ENCODE measurements around the gene DPP10.

Gene DPP10

DNA sequence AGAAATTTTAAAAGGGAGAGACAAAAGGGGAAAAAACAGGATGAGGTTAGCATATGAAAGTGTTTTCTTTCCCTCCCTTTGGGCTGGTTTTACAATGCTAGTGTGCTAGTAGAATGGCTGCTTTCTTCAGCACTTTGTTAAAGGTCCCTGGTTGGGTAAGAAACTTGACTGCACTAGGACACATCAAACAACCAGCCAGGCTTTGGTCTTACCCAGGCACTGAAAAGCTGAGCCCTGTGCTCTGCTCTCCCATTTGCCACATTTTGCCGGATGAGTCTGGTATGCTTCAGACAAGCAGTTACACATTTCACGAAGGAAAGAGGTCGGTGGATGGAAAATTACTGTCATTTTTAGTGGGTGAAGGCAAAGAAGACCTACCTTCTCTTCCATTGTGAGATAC is 242.0 kb downstream of the DPP10 start:
- Histone ChIP-seq H3K4me3 (ENCODE audit: low read depth in 1 of 2, low read length in 2 of 2) (no peak overlapping the region), H3K4me1 (ENCODE audit: insufficient read depth, low read length) (no peaks in the 10 kb centered on the region), H3K9ac (ENCODE audit: low read length) (no peak overlapping the region), H3K36me3 (ENCODE audit: insufficient read depth, low read length) (no peaks in the 10 kb centered on the region), H3K27me3 (ENCODE audit: control insufficient read depth in 1 of 2, insufficient read depth in 2 of 2, low read length in 2 of 2) (no peaks in the 10 kb centered on the region), H3K9me3 (ENCODE audit: low read length) (no peaks in the 10 kb centered on the region), H3K27ac (ENCODE audit: low read depth, low read length) (no peak overlapping the region)

DNA sequence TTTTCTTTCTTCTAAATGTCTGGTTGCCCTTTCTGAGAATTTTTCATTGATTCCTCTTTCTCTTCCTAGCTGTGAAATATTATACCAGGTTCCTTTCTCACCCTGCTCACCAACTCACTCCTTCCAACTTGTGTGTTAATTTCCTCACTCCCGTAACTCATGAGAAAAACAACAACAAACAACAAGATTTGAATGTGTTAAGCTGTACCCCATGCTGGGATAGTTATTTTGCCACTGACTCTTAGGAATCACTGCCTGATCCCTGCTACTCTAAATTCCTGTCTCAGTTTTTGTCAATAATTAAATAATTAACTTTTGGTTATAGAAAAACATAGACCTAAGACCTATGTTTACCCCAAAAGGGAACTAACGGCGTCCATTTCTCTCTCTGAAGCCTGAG is 242.7 kb downstream of the DPP10 start:
- Histone ChIP-seq H3K36me3 (ENCODE audit: insufficient read depth, low read length) (no peaks in the 10 kb centered on the region), H3K4me1 (ENCODE audit: insufficient read depth, low read length) (no peaks in the 10 kb centered on the region), H3K27ac (ENCODE audit: low read depth, low read length) (no peak overlapping the region), H3K4me3 (ENCODE audit: low read depth in 1 of 2, low read length in 2 of 2) (no peak overlapping the region), H3K9me3 (ENCODE audit: low read length) (no peaks in the 10 kb centered on the region), H3K9ac (ENCODE audit: low read length) (no peak overlapping the region), H3K27me3 (ENCODE audit: control insufficient read depth in 1 of 2, insufficient read depth in 2 of 2, low read length in 2 of 2) (no peaks in the 10 kb centered on the region)

DNA sequence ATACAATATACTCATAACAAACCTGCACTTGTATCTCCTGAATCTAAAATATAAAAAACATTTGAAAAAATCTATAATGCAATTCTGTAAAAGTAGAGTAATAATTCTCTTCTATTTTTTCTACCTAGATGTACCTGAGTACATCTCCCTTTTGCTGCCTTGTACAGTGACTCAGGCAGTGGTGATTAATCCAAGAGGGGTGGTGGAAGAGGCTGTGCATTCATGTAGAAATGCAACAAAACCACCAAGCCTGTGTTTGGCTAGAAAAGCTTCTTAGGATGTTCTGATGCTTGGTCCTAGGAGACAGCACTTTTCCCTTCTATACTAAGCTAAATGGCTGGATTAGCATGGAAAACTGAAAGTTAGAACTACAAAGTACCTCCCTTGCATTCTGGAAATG is 245.8 kb downstream of the DPP10 start:
- H3K4me1 ChIP-seq (ENCODE audit: insufficient read depth, low read length), result no peaks in the 10 kb centered on the region
- no peak overlapping the region for H3K4me3 ChIP-seq (ENCODE audit: low read depth in 1 of 2, low read length in 2 of 2)
- H3K27ac ChIP-seq (ENCODE audit: low read depth, low read length), result no peak overlapping the region
- H3K36me3 ChIP-seq (ENCODE audit: insufficient read depth, low read length), result no peaks in the 10 kb centered on the region
- H3K9ac ChIP-seq (ENCODE audit: low read length), result no peak overlapping the region
- no peaks in the 10 kb centered on the region for H3K9me3 ChIP-seq (ENCODE audit: low read length)
- H3K27me3 ChIP-seq (ENCODE audit: control insufficient read depth in 1 of 2, insufficient read depth in 2 of 2, low read length in 2 of 2), result no peaks in the 10 kb centered on the region

DNA sequence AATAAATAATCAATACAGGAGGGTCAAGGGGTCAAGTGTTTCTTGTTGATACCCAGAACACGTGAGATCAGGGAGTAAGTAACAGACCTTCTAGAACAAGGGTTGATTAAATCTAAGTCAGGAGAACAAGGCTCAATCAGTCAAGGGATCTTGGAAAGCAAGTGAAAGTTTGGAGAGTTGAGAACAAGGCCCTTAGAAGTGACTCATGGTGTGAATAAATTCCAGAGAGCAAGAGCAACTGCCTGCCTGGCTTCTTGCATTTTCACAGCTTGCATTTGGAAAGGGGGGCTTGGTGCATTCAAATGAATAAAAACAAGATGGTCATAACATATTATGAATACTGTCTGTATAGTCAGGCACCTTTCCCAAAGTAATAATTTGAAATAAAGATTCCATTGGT is 256.1 kb downstream of the DPP10 start:
- H3K27ac ChIP-seq (ENCODE audit: low read depth, low read length), result no peak overlapping the region
- H3K4me1 ChIP-seq (ENCODE audit: insufficient read depth, low read length), result no peaks in the 10 kb centered on the region
- H3K4me3 ChIP-seq (ENCODE audit: low read depth in 1 of 2, low read length in 2 of 2), result no peak overlapping the region
- H3K27me3 ChIP-seq (ENCODE audit: control insufficient read depth in 1 of 2, insufficient read depth in 2 of 2, low read length in 2 of 2), result no peaks in the 10 kb centered on the region
- no peaks in the 10 kb centered on the region for H3K36me3 ChIP-seq (ENCODE audit: insufficient read depth, low read length)
- no peaks in the 10 kb centered on the region for H3K9me3 ChIP-seq (ENCODE audit: low read length)
- H3K9ac ChIP-seq (ENCODE audit: low read length), result no peak overlapping the region

DNA sequence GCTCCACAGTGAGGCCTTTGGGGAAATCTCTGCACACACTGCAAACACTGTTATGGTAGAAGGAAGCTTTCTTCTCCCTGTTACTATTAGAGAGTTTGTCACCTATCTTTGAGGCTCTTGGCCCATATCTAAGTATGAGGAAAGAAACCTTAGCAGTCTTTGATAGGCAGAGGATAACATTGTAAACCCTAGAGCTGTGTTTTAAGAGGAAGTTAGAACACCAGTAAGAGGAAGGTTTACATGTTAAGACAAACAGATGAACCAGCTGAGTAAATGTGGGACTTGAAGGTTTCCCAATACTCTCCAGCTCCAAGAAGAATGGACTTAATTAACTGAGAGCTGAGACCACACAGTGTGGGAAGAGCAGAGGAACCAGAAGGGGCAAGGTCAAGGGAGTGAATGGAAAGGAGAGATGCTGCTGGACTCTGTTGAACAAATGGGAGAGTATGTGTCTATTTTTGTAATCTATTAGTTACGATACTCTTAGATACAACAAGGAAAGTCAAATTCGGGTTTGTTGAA is 257.0 kb downstream of the DPP10 start:
- H3K27ac ChIP-seq (ENCODE audit: low read depth, low read length), result no peak overlapping the region

DNA sequence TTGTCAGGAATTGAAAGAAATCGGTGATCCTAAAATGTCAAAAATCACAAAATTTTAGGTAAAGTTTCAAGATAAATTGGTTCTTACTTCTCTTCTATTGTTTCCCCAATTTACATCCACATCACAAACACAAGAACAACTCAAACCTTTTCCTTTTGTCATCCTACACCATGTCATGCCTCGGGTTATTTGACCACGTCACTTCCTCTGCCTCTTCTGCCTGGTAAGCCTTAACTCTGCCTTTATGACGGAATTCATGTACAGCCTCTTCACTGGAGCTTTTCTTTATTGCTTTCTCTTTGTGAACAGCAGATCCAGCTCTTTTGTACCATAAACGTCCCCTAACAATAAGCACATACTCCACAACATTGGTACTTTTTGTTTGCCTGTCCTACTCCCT is 258.0 kb downstream of the DPP10 start:
- Histone ChIP-seq H3K27me3 (ENCODE audit: control insufficient read depth in 1 of 2, insufficient read depth in 2 of 2, low read length in 2 of 2) (no peaks in the 10 kb centered on the region), H3K9ac (ENCODE audit: low read length) (no peak overlapping the region), H3K4me1 (ENCODE audit: insufficient read depth, low read length) (no peaks in the 10 kb centered on the region), H3K4me3 (ENCODE audit: low read depth in 1 of 2, low read length in 2 of 2) (no peak overlapping the region), H3K36me3 (ENCODE audit: insufficient read depth, low read length) (no peaks in the 10 kb centered on the region), H3K9me3 (ENCODE audit: low read length) (no peaks in the 10 kb centered on the region), H3K27ac (ENCODE audit: low read depth, low read length) (no peak overlapping the region)

More for the DNA sequence above, 257.0 kb downstream of the DPP10 start:
- Histone ChIP-seq H3K4me3 (ENCODE audit: low read depth in 1 of 2, low read length in 2 of 2) (no peak overlapping the region), H3K36me3 (ENCODE audit: insufficient read depth, low read length) (no peaks in the 10 kb centered on the region), H3K9ac (ENCODE audit: low read length) (no peak overlapping the region), H3K27me3 (ENCODE audit: control insufficient read depth in 1 of 2, insufficient read depth in 2 of 2, low read length in 2 of 2) (no peaks in the 10 kb centered on the region), H3K9me3 (ENCODE audit: low read length) (no peaks in the 10 kb centered on the region), H3K4me1 (ENCODE audit: insufficient read depth, low read length) (no peaks in the 10 kb centered on the region)

DNA sequence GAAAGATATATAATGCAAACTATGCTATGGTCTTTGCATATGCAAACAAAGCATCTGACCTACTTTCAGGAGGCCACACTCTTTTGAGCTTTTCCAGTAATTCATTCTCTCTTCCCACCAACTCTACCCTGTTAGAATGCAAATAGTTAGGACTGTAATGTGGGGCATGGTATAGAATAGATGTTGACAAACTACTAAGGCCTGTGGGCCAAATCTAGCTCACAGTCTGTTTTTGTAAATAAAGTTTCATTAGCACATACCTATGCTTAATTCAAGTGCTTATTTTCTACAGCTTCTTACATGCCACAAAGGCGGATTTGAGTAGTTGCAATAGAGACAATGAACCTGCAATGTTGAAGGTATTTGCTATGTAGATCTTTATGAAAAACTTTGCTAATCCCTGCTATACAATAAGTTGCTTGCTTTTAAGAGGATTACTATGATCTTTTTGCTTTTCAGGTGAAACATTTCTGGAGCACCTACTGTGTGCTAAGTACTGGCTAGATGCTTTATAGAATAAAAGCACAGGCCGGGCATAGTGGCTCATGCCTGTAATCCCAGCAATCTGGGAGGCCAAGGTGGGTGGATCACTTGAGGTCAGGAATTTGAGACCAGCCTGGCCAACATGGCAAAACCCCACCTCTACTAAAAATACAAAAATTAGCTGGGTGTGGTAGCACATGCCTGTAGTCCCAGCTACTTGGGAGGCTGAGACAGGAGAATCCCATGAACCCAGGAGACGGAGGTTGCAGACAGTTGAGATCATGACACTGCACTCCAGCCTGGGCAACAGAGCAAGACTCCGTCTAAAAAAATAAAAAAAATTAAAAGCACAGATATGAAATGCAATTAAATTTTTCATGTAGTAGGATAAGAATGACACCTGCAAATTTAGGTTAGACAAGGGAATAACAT is 267.8 kb downstream of the DPP10 start:
- H3K4me3 ChIP-seq (ENCODE audit: low read depth in 1 of 2, low read length in 2 of 2), result no peak overlapping the region
- no peak overlapping the region for H3K9ac ChIP-seq (ENCODE audit: low read length)
- no peaks in the 10 kb centered on the region for H3K36me3 ChIP-seq (ENCODE audit: insufficient read depth, low read length)
- H3K9me3 ChIP-seq (ENCODE audit: low read length), result no peaks in the 10 kb centered on the region
- no peaks in the 10 kb centered on the region for H3K27me3 ChIP-seq (ENCODE audit: control insufficient read depth in 1 of 2, insufficient read depth in 2 of 2, low read length in 2 of 2)
- H3K4me1 ChIP-seq (ENCODE audit: insufficient read depth, low read length), result no peaks in the 10 kb centered on the region
- H3K27ac ChIP-seq (ENCODE audit: low read depth, low read length), result no peak overlapping the region

DNA sequence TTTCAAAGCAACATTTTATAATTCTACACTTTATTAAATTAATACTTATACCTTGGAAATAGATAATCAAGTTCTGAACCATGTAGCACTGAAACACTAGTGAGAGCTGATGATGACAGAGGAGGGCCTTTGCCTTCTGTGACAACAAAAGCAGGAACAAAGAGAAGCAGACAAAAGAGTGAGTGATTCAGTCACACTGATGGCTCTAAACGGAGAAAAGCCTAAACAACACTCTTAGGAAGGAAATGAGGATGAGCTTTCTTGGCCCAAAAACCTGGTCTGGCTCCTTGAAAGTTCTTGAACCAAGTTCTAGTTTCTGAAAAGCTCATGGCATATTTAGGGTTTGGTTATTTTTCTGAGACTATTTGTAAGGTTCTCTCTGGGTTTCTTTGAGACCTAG is 271.9 kb downstream of the DPP10 start:
- no peak overlapping the region for H3K27ac ChIP-seq (ENCODE audit: low read depth, low read length)
- H3K4me1 ChIP-seq (ENCODE audit: insufficient read depth, low read length), result no peaks in the 10 kb centered on the region
- H3K9me3 ChIP-seq (ENCODE audit: low read length), result no peaks in the 10 kb centered on the region
- H3K4me3 ChIP-seq (ENCODE audit: low read depth in 1 of 2, low read length in 2 of 2), result no peak overlapping the region
- no peak overlapping the region for H3K9ac ChIP-seq (ENCODE audit: low read length)
- H3K27me3 ChIP-seq (ENCODE audit: control insufficient read depth in 1 of 2, insufficient read depth in 2 of 2, low read length in 2 of 2), result no peaks in the 10 kb centered on the region
- no peaks in the 10 kb centered on the region for H3K36me3 ChIP-seq (ENCODE audit: insufficient read depth, low read length)

DNA sequence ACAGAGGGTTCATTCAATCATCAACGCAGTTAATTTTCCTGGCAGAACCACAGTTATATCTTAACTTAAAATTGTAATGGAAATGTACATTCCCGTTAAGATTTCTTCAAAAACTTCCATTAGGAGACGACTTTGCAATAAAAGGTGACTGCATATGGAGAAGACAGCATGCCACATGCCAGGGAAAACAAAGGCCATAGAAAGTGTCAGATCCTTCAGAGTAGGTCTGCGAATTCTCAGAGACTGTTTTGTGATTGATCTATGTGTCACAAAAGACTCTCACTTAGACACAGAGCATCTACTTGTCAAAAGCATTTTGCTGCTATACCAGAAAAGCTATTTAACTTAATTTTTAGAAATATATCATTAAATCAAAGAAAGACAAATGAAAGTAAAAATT is 274.6 kb downstream of the DPP10 start:
- Histone ChIP-seq H3K9ac (ENCODE audit: low read length) (no peak overlapping the region), H3K9me3 (ENCODE audit: low read length) (no peaks in the 10 kb centered on the region), H3K4me1 (ENCODE audit: insufficient read depth, low read length) (no peaks in the 10 kb centered on the region), H3K27me3 (ENCODE audit: control insufficient read depth in 1 of 2, insufficient read depth in 2 of 2, low read length in 2 of 2) (no peaks in the 10 kb centered on the region), H3K4me3 (ENCODE audit: low read depth in 1 of 2, low read length in 2 of 2) (no peak overlapping the region), H3K27ac (ENCODE audit: low read depth, low read length) (no peak overlapping the region), H3K36me3 (ENCODE audit: insufficient read depth, low read length) (no peaks in the 10 kb centered on the region)

DNA sequence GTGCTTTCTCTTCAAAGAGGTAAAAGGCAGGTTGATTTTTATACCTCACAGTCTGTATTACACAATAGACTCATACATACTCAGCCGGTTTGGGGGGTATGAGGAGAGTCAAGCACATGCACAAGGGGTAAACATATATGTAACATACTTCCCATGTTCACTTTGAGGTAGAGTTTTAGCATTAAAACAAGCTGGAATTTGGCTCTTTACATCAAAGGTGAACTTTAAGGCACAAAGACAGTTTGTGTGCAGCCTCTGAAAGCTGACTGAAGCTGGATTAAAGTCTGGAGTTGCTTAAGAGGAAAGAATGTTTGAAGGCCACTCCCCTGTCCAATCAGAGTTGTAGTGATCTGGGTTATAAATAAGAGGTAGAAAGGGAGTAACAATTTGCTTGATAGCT is 282.0 kb downstream of the DPP10 start:
- H3K9ac ChIP-seq (ENCODE audit: low read length), result no peak overlapping the region
- H3K4me1 ChIP-seq (ENCODE audit: insufficient read depth, low read length), result no peaks in the 10 kb centered on the region

DNA sequence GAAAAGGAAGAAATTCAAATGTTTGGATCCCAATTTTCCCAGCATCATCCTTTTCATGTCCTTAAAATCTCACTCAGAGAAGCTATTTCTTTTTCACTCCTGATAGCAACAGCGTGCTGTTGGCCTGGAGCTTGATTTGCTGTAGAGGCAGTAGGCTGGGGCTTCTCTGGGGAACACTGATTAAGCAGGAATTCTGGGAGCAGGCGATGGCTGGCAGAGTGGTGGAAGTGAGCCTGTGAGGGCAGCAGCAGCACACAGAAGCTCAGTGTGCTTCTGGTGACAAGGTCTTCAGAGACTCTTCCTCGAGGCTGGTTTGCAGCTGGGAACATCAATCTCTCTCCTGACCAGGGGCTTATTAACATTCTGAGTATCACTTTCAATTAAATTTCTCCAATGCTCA is 284.6 kb downstream of the DPP10 start:
- Histone ChIP-seq H3K4me3 (ENCODE audit: low read depth in 1 of 2, low read length in 2 of 2) (no peak overlapping the region), H3K4me1 (ENCODE audit: insufficient read depth, low read length) (no peaks in the 10 kb centered on the region), H3K27me3 (ENCODE audit: control insufficient read depth in 1 of 2, insufficient read depth in 2 of 2, low read length in 2 of 2) (no peaks in the 10 kb centered on the region), H3K9ac (ENCODE audit: low read length) (no peak overlapping the region), H3K27ac (ENCODE audit: low read depth, low read length) (no peak overlapping the region), H3K9me3 (ENCODE audit: low read length) (no peaks in the 10 kb centered on the region), H3K36me3 (ENCODE audit: insufficient read depth, low read length) (no peaks in the 10 kb centered on the region)

More for the DNA sequence above, 282.0 kb downstream of the DPP10 start:
- H3K36me3 ChIP-seq (ENCODE audit: insufficient read depth, low read length), result no peaks in the 10 kb centered on the region
- H3K4me3 ChIP-seq (ENCODE audit: low read depth in 1 of 2, low read length in 2 of 2), result no peak overlapping the region
- no peak overlapping the region for H3K27ac ChIP-seq (ENCODE audit: low read depth, low read length)
- H3K9me3 ChIP-seq (ENCODE audit: low read length), result no peaks in the 10 kb centered on the region
- H3K27me3 ChIP-seq (ENCODE audit: control insufficient read depth in 1 of 2, insufficient read depth in 2 of 2, low read length in 2 of 2), result no peaks in the 10 kb centered on the region

DNA sequence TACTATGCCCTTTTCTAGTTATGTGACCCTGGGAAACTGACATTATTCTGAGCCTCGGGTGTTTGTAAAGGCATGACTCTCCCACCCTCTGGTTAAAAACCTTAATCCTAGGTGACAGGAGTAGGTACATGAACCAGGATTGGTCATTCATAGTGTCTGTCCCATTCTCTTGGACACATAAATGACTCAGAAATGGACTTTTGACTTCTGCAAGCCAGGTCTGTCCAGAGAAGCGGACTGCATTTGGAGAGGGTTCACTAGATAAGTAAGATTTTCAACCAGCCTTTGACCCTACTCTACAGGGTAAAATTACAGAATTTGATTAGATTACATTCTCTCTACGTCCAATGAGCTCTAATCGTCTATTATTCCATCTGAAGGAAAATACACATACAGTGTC is 285.9 kb downstream of the DPP10 start:
- H3K4me3 ChIP-seq (ENCODE audit: low read depth in 1 of 2, low read length in 2 of 2), result no peak overlapping the region
- H3K9ac ChIP-seq (ENCODE audit: low read length), result no peak overlapping the region
- no peaks in the 10 kb centered on the region for H3K36me3 ChIP-seq (ENCODE audit: insufficient read depth, low read length)
- H3K4me1 ChIP-seq (ENCODE audit: insufficient read depth, low read length), result no peaks in the 10 kb centered on the region
- no peaks in the 10 kb centered on the region for H3K9me3 ChIP-seq (ENCODE audit: low read length)
- no peak overlapping the region for H3K27ac ChIP-seq (ENCODE audit: low read depth, low read length)
- H3K27me3 ChIP-seq (ENCODE audit: control insufficient read depth in 1 of 2, insufficient read depth in 2 of 2, low read length in 2 of 2), result no peaks in the 10 kb centered on the region
